PFSK-1 (cell line): ENCODE data around the gene CCDC85C.

Experiments used
- POLR2AphosphoS5 ChIP-seq: IDR thresholded peaks from 2 replicates; pipeline ENCODE4 v1.6.1; 2012; ENCODE audit warnings: low read depth, mild to moderate bottlenecking, control low read depth, low read length, moderate library complexity
- REST ChIP-seq, 2 experiments: IDR thresholded peaks; 2 replicates each; pipeline versions ENCODE4 v1.6.1 to v1.8.0; 2011 to 2012; ENCODE audit warnings: low read depth in 2 of 2, low read length in 2 of 2, control low read depth in 1 of 2, inconsistent platforms in 1 of 2, mild to moderate bottlenecking in 1 of 2, moderate library complexity in 1 of 2; ENCODE audit not compliant: insufficient read depth in 1 of 2

GRCh38 chr14:99512571-99513182, 91.3 kb downstream of the CCDC85C start:
- TF ChIP-seq REST (IDR thresholded peaks at IDR 0.05; ENCODE audit: insufficient read depth in 1 of 2, low read depth in 2 of 2, low read length in 2 of 2) = no peak
- TF ChIP-seq POLR2AphosphoS5 = no peak
